ENCODE data around the gene PCYT1B. TPM values are rescaled to one million over a fixed set of nuclear protein-coding genes. Genes with fewer than 3 reads are reported as not detected.

The PCYT1B gene
- total RNA-seq, 1 donor from 2014 or later = 0.21 TPM

DNA sequence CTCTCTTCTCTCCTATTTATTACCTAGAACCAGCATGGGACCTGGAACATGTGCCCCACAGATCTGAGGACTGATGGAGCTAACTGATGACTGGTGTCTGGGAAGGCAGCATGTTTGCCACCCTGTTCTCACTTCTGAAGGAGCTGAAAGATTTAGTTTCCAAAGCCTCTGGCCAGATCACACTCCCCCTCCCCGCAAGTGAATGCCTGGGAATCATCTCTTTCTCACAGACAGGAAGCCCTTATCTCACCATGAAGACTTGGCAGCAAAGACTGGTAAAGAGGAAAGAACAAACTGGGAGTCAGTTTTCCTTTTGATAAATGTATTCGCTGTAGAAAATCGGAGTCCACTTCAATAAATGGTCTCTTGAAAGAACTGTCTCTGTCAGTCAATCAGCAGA is 21.0 kb upstream of the PCYT1B start:
- Histone ChIP-seq H3K36me3 (no peaks in the 10 kb centered on the region), H3K9me3 (no peaks in the 10 kb centered on the region), H3K4me3 (no peak overlapping the region), H3K27me3 (no peaks in the 10 kb centered on the region), H3K4me1 (no peaks in the 10 kb centered on the region), H3K27ac (no peak overlapping the region)
- TF ChIP-seq, protein P1, sequence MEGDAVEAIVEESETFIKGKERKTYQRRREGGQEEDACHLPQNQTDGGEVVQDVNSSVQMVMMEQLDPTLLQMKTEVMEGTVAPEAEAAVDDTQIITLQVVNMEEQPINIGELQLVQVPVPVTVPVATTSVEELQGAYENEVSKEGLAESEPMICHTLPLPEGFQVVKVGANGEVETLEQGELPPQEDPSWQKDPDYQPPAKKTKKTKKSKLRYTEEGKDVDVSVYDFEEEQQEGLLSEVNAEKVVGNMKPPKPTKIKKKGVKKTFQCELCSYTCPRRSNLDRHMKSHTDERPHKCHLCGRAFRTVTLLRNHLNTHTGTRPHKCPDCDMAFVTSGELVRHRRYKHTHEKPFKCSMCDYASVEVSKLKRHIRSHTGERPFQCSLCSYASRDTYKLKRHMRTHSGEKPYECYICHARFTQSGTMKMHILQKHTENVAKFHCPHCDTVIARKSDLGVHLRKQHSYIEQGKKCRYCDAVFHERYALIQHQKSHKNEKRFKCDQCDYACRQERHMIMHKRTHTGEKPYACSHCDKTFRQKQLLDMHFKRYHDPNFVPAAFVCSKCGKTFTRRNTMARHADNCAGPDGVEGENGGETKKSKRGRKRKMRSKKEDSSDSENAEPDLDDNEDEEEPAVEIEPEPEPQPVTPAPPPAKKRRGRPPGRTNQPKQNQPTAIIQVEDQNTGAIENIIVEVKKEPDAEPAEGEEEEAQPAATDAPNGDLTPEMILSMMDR (IDR thresholded peaks at IDR 0.05) = no peak
- no peak for DNase-seq (ENCODE audit: low spot score in 2 of 2)
- intact Hi-C loops (cut with DNase I) = no loop called here

GRCh38 chrX:24662352-24662751 is 15.2 kb upstream of the PCYT1B start:
- no peaks in the 10 kb centered on the region for H3K36me3 ChIP-seq
- TF ChIP-seq, protein P1 (IDR thresholded peaks at IDR 0.05) = no peak
- no peaks in the 10 kb centered on the region for H3K9me3 ChIP-seq
- DNase-seq (ENCODE audit: low spot score in 2 of 2) = no peak
- H3K4me1 ChIP-seq = no peaks in the 10 kb centered on the region
- intact Hi-C loops (cut with DNase I) = no loop called here
- no peaks in the 10 kb centered on the region for H3K27me3 ChIP-seq
- H3K27ac ChIP-seq = no peak overlapping the region
- no peak overlapping the region for H3K4me3 ChIP-seq

- DNase-seq (ENCODE audit: low spot score in 2 of 2) = no peak
- H3K27me3 ChIP-seq = no peaks in the 10 kb centered on the region
- H3K4me3 ChIP-seq = no peak overlapping the region
- H3K4me1 ChIP-seq = no peaks in the 10 kb centered on the region
- no peaks in the 10 kb centered on the region for H3K9me3 ChIP-seq
- no peak overlapping the region for H3K27ac ChIP-seq
- intact Hi-C loops (cut with DNase I) = no loop called here
- TF ChIP-seq, protein P1 (IDR thresholded peaks at IDR 0.05) = no peak
- no peaks in the 10 kb centered on the region for H3K36me3 ChIP-seq
These were observed 14.1 kb upstream of the PCYT1B start for GRCh38 chrX:24661292-24661691.

DNA sequence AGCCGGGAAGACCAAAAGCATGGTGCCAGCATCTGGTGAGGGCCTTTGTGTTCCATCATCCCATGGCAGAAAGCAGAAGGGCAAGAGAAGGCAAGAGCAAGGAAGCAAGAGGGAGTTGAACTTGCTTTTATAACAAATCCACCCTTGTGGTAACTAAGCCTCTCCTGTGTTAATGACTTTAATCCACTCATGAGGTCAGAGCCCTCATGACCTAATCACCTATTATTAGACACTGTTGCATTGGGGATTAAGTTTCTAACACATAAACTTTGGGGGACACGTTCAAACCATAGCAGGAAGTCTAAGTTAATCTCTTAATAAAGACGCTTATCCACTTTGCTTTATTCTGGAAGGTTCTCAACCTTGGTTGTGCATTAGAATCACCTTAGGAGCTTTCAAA is 12.5 kb upstream of the PCYT1B start:
- no peak for DNase-seq (ENCODE audit: low spot score in 2 of 2)
- Histone ChIP-seq H3K27me3 (no peaks in the 10 kb centered on the region), H3K4me3 (no peak overlapping the region), H3K36me3 (no peaks in the 10 kb centered on the region), H3K27ac (no peak overlapping the region), H3K9me3 (no peaks in the 10 kb centered on the region), H3K4me1 (no peaks in the 10 kb centered on the region)
- TF ChIP-seq, protein P1 (IDR thresholded peaks at IDR 0.05) = no peak
- intact Hi-C loops (cut with DNase I) = no loop called here

DNA sequence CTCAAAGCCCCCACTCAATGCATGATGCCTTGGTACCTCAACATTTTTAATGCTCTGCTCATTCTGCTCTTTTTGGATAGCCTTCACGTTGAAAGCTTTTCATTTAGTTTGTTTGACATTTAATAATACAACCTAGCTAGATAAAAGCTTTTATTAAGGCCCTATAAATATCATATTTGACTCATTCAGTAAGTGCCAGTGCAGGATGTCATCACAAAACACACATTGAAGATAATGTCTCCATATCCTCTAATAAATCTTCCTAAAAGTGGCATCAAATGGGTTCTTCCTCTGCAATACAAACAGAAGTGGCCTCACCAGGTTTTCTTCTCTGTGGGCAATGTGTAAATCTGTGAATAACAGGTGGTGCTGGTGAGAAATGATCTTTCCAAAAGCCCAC is 12.0 kb upstream of the PCYT1B start:
- Histone ChIP-seq H3K36me3 (no peaks in the 10 kb centered on the region), H3K4me1 (no peaks in the 10 kb centered on the region), H3K27me3 (no peaks in the 10 kb centered on the region), H3K9me3 (no peaks in the 10 kb centered on the region), H3K4me3 (no peak overlapping the region), H3K27ac (no peak overlapping the region)
- TF ChIP-seq, protein P1 (IDR thresholded peaks at IDR 0.05) = no peak
- intact Hi-C loops (cut with DNase I) = no loop called here
- no peak for DNase-seq (ENCODE audit: low spot score in 2 of 2)

- Histone ChIP-seq H3K27ac (no peak overlapping the region), H3K4me3 (no peak overlapping the region), H3K9me3 (no peaks in the 10 kb centered on the region), H3K27me3 (no peaks in the 10 kb centered on the region), H3K4me1 (no peaks in the 10 kb centered on the region), H3K36me3 (no peaks in the 10 kb centered on the region)
- intact Hi-C loops (cut with DNase I) = no loop called here
- no peak for DNase-seq (ENCODE audit: low spot score in 2 of 2)
- TF ChIP-seq, protein P1 (IDR thresholded peaks at IDR 0.05) = no peak
These were observed 11.3 kb upstream of the PCYT1B start for GRCh38 chrX:24658421-24658820.
